K562 (cell line): ENCODE results near the gene GNAT1. TPM values are rescaled to one million over a fixed set of nuclear protein-coding genes. Genes with fewer than 3 reads are reported as not detected.

Source experiments
- ATAC-seq: fragments of 200-7000 bp; cut with Tn5 transposase; 3 replicates; pipeline ENCODE4 v1.9.1; 2020; ENCODE audit warnings: moderate library complexity
- BruUV-seq: library from RNA; stranded (reverse); fragments of 400-500 nt; replicated peaks from 2 replicates; lab custom pipeline; 2021; lab: Mats Ljungman, UMichigan
- CTCF ChIA-PET: fragments of 300-600 bp; formaldehyde crosslinking; extraction: SDS; loops from one replicate; lab custom pipeline; 2021; ENCODE audit warnings: low intra/inter-chr PET ratio; lab: Yijun Ruan, JAX
- POLR2A ChIA-PET: fragments of 300-600, 350-650 bp; sonication (Branson Sonifier 250); formaldehyde crosslinking; extraction: SDS; loops from one replicate; lab custom pipeline; 2021; ENCODE audit warnings: antibody characterized with exemption, inconsistent platforms; lab: Yijun Ruan, JAX
- DNase-seq, 4 experiments: peaks; one replicate each; pipeline versions ENCODE4 v3.0.0 to v3.0.0-alpha.2; 2011 to 2018; ENCODE audit warnings: low spot score in 3 of 4, mixed read lengths in 3 of 4; ENCODE audit errors: extremely low read depth in 1 of 4
- FAIRE-seq: peaks from 2 replicates; lab custom pipeline; 2011; peaks lifted over from hg19 to GRCh38; lab: Jason Lieb, UNC
- H2AFZ ChIP-seq: 2 replicates; pipeline ENCODE4 v1.6.0; 2011; ENCODE audit warnings: low read depth, low read length, control low read depth, inconsistent platforms
- H3K27ac ChIP-seq: fragments of 200-600 bp; 3 replicates; pipeline ENCODE4 v1.8.0; 2011; ENCODE audit warnings: low read depth, mild to moderate bottlenecking, control low read depth, inconsistent platforms, low read length, moderate library complexity, mixed read lengths; ENCODE audit errors: extremely low read depth
- H3K27me3 ChIP-seq, 2 experiments: fragments of 300-600 bp in 1 of 2; 2 replicates in 1 of 2; 3 replicates in 1 of 2; pipeline versions ENCODE4 v1.6.0 to v1.8.0; 2011; ENCODE audit warnings: inconsistent platforms in 2 of 2, low read length in 2 of 2, mild to moderate bottlenecking in 1 of 2, mixed read lengths in 1 of 2, moderate library complexity in 1 of 2; ENCODE audit not compliant: control insufficient read depth in 2 of 2, insufficient read depth in 2 of 2
- H3K36me3 ChIP-seq: fragments of 300-600 bp; 3 replicates; pipeline ENCODE4 v1.8.0; 2011; ENCODE audit warnings: mild to moderate bottlenecking, low read length, inconsistent platforms; ENCODE audit not compliant: control insufficient read depth, insufficient read depth
- H3K4me1 ChIP-seq, 2 experiments: fragments of 200-600 bp in 1 of 2; replicated peaks in 1 of 2; 2 replicates in 1 of 2; 3 replicates in 1 of 2; pipeline versions ENCODE4 v1.5.1 to v1.8.0; 2011; ENCODE audit warnings: inconsistent platforms in 2 of 2, low read length in 2 of 2, mild to moderate bottlenecking in 1 of 2, mixed read lengths in 1 of 2, moderate library complexity in 1 of 2; ENCODE audit not compliant: control insufficient read depth in 2 of 2, insufficient read depth in 2 of 2
- H3K4me2 ChIP-seq: 2 replicates; pipeline ENCODE4 v1.6.1; 2011; ENCODE audit warnings: low read length, control low read depth, inconsistent platforms, mixed read lengths; ENCODE audit not compliant: insufficient read depth
- H3K4me3 ChIP-seq: fragments of 200-600 bp; sonication (generic), shearing (Covaris generic); 2 replicates; pipeline ENCODE4 v1.5.1; 2016; ENCODE audit warnings: control low read depth, inconsistent platforms
- H3K79me2 ChIP-seq: fragments of 200-600 bp; 3 replicates; pipeline ENCODE4 v1.8.0; 2011; ENCODE audit warnings: low read length, inconsistent platforms; ENCODE audit not compliant: control insufficient read depth, insufficient read depth
- H3K9ac ChIP-seq, 2 experiments: 2 replicates each; pipeline versions ENCODE4 v1.6.0 to v1.6.1; 2011; ENCODE audit warnings: low read depth in 2 of 2, low read length in 2 of 2, control low read depth in 1 of 2, inconsistent platforms in 1 of 2, mild to moderate bottlenecking in 1 of 2, mixed read lengths in 1 of 2; ENCODE audit not compliant: insufficient read depth in 1 of 2
- H3K9me1 ChIP-seq: one replicate; pipeline ENCODE4 v1.6.0; 2011; ENCODE audit warnings: inconsistent platforms, mild to moderate bottlenecking, low read length, moderate library complexity; ENCODE audit not compliant: control insufficient read depth, insufficient read depth
- H3K9me3 ChIP-seq: replicated peaks from 2 replicates; pipeline ENCODE4 v1.5.1; 2011; ENCODE audit warnings: low read depth, low read length, inconsistent platforms; ENCODE audit not compliant: control insufficient read depth, insufficient read depth
- H4K20me1 ChIP-seq: replicated peaks from 2 replicates; pipeline ENCODE4 v1.6.1; 2011; ENCODE audit warnings: low read length, inconsistent platforms, mixed read lengths; ENCODE audit not compliant: control insufficient read depth, insufficient read depth
- EP400 ChIP-seq: fragments of 450-650 bp; IDR thresholded peaks from 2 replicates; pipeline ENCODE4 v1.6.1; 2017; ENCODE audit warnings: antibody characterized with exemption, mild to moderate bottlenecking, moderate library complexity
- HDAC1 ChIP-seq, 2 experiments: fragments of 450-650 bp; IDR thresholded peaks; 2 replicates each; pipeline ENCODE4 v1.6.1; 2016 to 2017; ENCODE audit warnings: inconsistent platforms in 1 of 2, mild to moderate bottlenecking in 1 of 2, moderate library complexity in 1 of 2
- HDAC2 ChIP-seq: fragments of 450-650 bp; IDR thresholded peaks from 2 replicates; pipeline ENCODE4 v1.6.1; 2016; ENCODE audit warnings: mild to moderate bottlenecking
- KDM4B ChIP-seq, 2 experiments: fragments of 450-650 bp in 1 of 2; sonication (generic) in 1 of 2; IDR thresholded peaks; 2 replicates each; pipeline ENCODE4 v1.6.1; 2016 to 2017; ENCODE audit warnings: borderline replicate concordance in 2 of 2, antibody characterized with exemption in 1 of 2, low read depth in 1 of 2, mild to moderate bottlenecking in 1 of 2
- KLF16 ChIP-seq: IDR thresholded peaks from 2 replicates; pipeline ENCODE4 v1.6.1; 2016; ENCODE audit warnings: antibody characterized with exemption
- L3MBTL2 ChIP-seq: fragments of 450-650 bp; IDR thresholded peaks from 2 replicates; pipeline ENCODE4 v1.6.1; 2016; ENCODE audit warnings: mild to moderate bottlenecking, moderate library complexity
- SMAD4 ChIP-seq: fragments of 250-450 bp; sonication (Bioruptor Pico); conservative IDR thresholded peaks from 2 replicates; pipeline ENCODE4 v1.8.0; 2021; ENCODE audit warnings: inconsistent platforms, mild to moderate bottlenecking, moderate library complexity
- SPI1 ChIP-seq: IDR thresholded peaks from 2 replicates; pipeline ENCODE4 v1.6.1; 2011; ENCODE audit warnings: low read depth, low read length, control low read depth, borderline replicate concordance
- XRCC4 ChIP-seq: IDR thresholded peaks from one replicate; pipeline ENCODE4 v1.6.1; 2011; ENCODE audit not compliant: insufficient read depth, insufficient read length; ENCODE audit errors: extremely low read depth
- ZNF134 ChIP-seq: fragments of 250-450 bp; sonication (Bioruptor Pico); conservative IDR thresholded peaks from 2 replicates; pipeline ENCODE4 v1.4.0; 2020
- ZNF518B ChIP-seq: fragments of 250-450 bp; sonication (Bioruptor Pico); IDR thresholded peaks from 2 replicates; pipeline ENCODE4 v1.5.0; 2021; ENCODE audit warnings: mild to moderate bottlenecking, moderate library complexity
- WGBS: fragments of 100-300 bp; shearing (Covaris generic); methylation state at CpG from one replicate; pipeline ENCODE4 v1.1.6; 2016; ENCODE audit warnings: low coverage, mixed read lengths; ENCODE audit not compliant: insufficient coverage; ENCODE audit errors: missing lambda C conversion rate; 5-methylcytosine and 5-hydroxymethylcytosine counted together
- in situ Hi-C: fragments of 300-500 bp; cut with MboI; formaldehyde crosslinking; loops from 4 replicates; pipeline ENCODE4 v1.15.0; 2018; ENCODE audit warnings: inconsistent platforms, mixed read lengths
- intact Hi-C: fragments of 100-400 bp; cut with micrococcal nuclease; formaldehyde crosslinking; loops from 2 replicates; pipeline ENCODE4 v1.14.2; 2022
- polyA plus RNA-seq, 8 experiments: library from polyadenylated mRNA; depleted of rRNA in 4 of 8; stranded (reverse) in 5 of 8; unstranded in 3 of 8; fragments of >200 nt; fragmentation: Nextera tagmentation in 2 of 8; fragmentation: Illumina TruSeq in 1 of 8; extraction: Ambion mirVana in 2 of 8; extraction: Trizol in 1 of 8; gene quantifications; 2 replicates each; pipeline versions ENCODE4 v1.2.1 to v1.2.3, GENCODE V29; 2011 to 2014; ENCODE audit warnings: inconsistent platforms in 1 of 8, missing spikeins in 1 of 8
- total RNA-seq, 7 experiments: library from RNA; depleted of rRNA in 6 of 7; stranded (reverse); fragments of >200 nt in 6 of 7; fragmentation: Illumina TruSeq in 2 of 7; extraction: Trizol in 2 of 7; gene quantifications; 2 replicates each; pipeline versions ENCODE4 v1.2.1 to v1.2.3, GENCODE V29; 2011 to 2021; ENCODE audit warnings: low replicate concordance in 1 of 7
- TF ChIP-seq, protein P1 (sequence below): conservative IDR thresholded peaks from 2 replicates; pipeline ENCODE4 v1.6.1; 2011; ENCODE audit warnings: low read depth, mild to moderate bottlenecking, low read length; ENCODE audit not compliant: control insufficient read depth

Gene GNAT1
- total and polyA plus RNA-seq, 9 of the 15 experiments (the other 6 are each of a cell fraction or from before 2014, with no cell fraction given) = not detected

- no peaks in the 10 kb centered on the region for H3K36me3 ChIP-seq
- no peak for DNase-seq
- intact Hi-C loops = no loop called here
- no TSS peak for BruUV-seq
- in situ Hi-C loops = no loop called here
- H3K79me2 ChIP-seq = no peaks in the 10 kb centered on the region
- no peak overlapping the region for H2AFZ ChIP-seq
- peaks cover 3 to 19% of the 10 kb centered on the region in 2 experiments; a peak in 2 of 5 replicates for H3K27me3 ChIP-seq
- no peaks in the 10 kb centered on the region for H4K20me1 ChIP-seq
- POLR2A ChIA-PET = interaction anchor here (0.7 to 0.9 kb wide), 2 partner anchors 11 to 71 kb away, joined by 3 read pairs; partner anchors contain the start of gene IFRD2
- no peak overlapping the region for H3K27ac ChIP-seq
- H3K9me1 ChIP-seq = no peaks in the 10 kb centered on the region
- no peak overlapping the region for H3K4me2 ChIP-seq
- FAIRE-seq = no peak
- WGBS = no CpG with 5 or more reads among the region's 4 CpGs
- H3K4me3 ChIP-seq = no peak overlapping the region
- peaks cover 0 to 6% of the 10 kb centered on the region in 2 experiments; a peak in 3 of 5 replicates for H3K4me1 ChIP-seq
- CTCF ChIA-PET = no interaction called here
- H3K9me3 ChIP-seq = no peaks in the 10 kb centered on the region
- TF ChIP-seq SPI1 = no peak
- no peak for TF ChIP-seq ZNF134 (CRISPR knock-in tag)
- TF ChIP-seq, protein P1, sequence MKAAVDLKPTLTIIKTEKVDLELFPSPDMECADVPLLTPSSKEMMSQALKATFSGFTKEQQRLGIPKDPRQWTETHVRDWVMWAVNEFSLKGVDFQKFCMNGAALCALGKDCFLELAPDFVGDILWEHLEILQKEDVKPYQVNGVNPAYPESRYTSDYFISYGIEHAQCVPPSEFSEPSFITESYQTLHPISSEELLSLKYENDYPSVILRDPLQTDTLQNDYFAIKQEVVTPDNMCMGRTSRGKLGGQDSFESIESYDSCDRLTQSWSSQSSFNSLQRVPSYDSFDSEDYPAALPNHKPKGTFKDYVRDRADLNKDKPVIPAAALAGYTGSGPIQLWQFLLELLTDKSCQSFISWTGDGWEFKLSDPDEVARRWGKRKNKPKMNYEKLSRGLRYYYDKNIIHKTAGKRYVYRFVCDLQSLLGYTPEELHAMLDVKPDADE = no peak
- no peak for TF ChIP-seq HDAC1 (IDR thresholded peaks at IDR 0.05)
- TF ChIP-seq KDM4B (IDR thresholded peaks at IDR 0.05; ENCODE audit: borderline replicate concordance in 2 of 2, low read depth in 1 of 2) = no peak
- no peak for TF ChIP-seq SMAD4 (CRISPR knock-in tag)
- TF ChIP-seq KLF16 = no peak
- TF ChIP-seq ZNF518B (CRISPR knock-in tag) = no peak
- TF ChIP-seq L3MBTL2 = no peak
- TF ChIP-seq HDAC2 = no peak
- no peak for TF ChIP-seq EP400
- no peak for TF ChIP-seq XRCC4
- TF ChIP-seq, all 486 proteins: peak for 0
- H3K9ac ChIP-seq = no peak overlapping the region
- ATAC-seq = no peak
Measured at GRCh38 chr3:50221051-50221410, 29.6 kb downstream of the GNAT1 start.
